ENCODE measurements around the gene ELOA. TPM values are rescaled to one million over a fixed set of nuclear protein-coding genes. Genes with fewer than 3 reads are reported as not detected.

ELOA gene
- total and polyA plus RNA-seq, 2 donors (not counting 1 experiment from before 2014, with no cell fraction given) = 12.9 to 56.6 TPM

GRCh38 chr1:23719162-23719820 is 24.0 kb upstream of the ELOA start:
- intact Hi-C loops (cut with micrococcal nuclease) = no loop called here

More at GRCh38 chr1:23719162-23719820, 24.0 kb upstream of the ELOA start:
- H4K20me1 ChIP-seq (ENCODE audit: control insufficient read depth, insufficient read depth, low read length, poor library complexity, severe bottlenecking) = no peaks in the 10 kb centered on the region
- H3K4me1 Mint-ChIP-seq = peaks cover 45% of the 10 kb centered on the region
- peak overlapping the region; percentile 2 to 74 for H3K27ac ChIP-seq (ENCODE audit: low read length in 2 of 2)
- H3K4me1 ChIP-seq (ENCODE audit: control insufficient read depth in 2 of 2, insufficient read depth in 2 of 2, low read length in 2 of 2) = peaks cover 28 to 37% of the 10 kb centered on the region in 2 donors
- H3K9me3 Mint-ChIP-seq (ENCODE audit: insufficient read depth) = no peaks in the 10 kb centered on the region
- no peaks in the 10 kb centered on the region for H3K9me3 ChIP-seq (ENCODE audit: control extremely low read depth in 1 of 3, control insufficient read depth in 2 of 3, insufficient read depth in 1 of 3, low read length in 2 of 3)
- 57% methylated on average over 2 of the region's 3 CpGs for WGBS (ENCODE audit: insufficient coverage)
- ChIA-PET POLR2A (no interaction called here), CTCF (interaction anchor here (1.1 to 1.3 kb wide), 2 partner anchors 8 to 13 kb away, joined by 3 to 4 read pairs; no protein-coding TSS in a partner anchor)
- no peak overlapping the region for H3K4me2 ChIP-seq (replicated peaks; ENCODE audit: low read depth, low read length, poor library complexity, severe bottlenecking)
- TF ChIP-seq EZH2 (IDR thresholded peaks at IDR 0.05; ENCODE audit: borderline replicate concordance, insufficient read depth, low read depth, low read length, poor library complexity, severe bottlenecking) (no peak), CTCF (IDR thresholded peaks at IDR 0.05) (no peak)
- no peak overlapping the region for H3K4me3 Mint-ChIP-seq
- no peak overlapping the region for H3K9ac ChIP-seq (ENCODE audit: low read length)
- H3K27me3 Mint-ChIP-seq = no peaks in the 10 kb centered on the region
- peak overlapping the region; percentile 81 for H3K27ac Mint-ChIP-seq
- no peak overlapping the region for H3K4me3 ChIP-seq (ENCODE audit: control extremely low read depth in 1 of 5, extremely low read depth in 1 of 5, insufficient read depth in 1 of 5, low read depth in 2 of 5, low read length in 4 of 5)
- ATAC-seq (ENCODE audit: low read depth) (no peak), DNase-seq (no peak)
- H2AFZ ChIP-seq (ENCODE audit: insufficient read depth, low read depth, low read length, poor library complexity, severe bottlenecking) = no peak overlapping the region
- H3K27me3 ChIP-seq (replicated peaks in 1 of 4; ENCODE audit: control extremely low read depth in 1 of 4, control insufficient read depth in 3 of 4, insufficient read depth in 4 of 4, low read length in 3 of 4) = no peaks in the 10 kb centered on the region
- peaks cover 23% of the 10 kb centered on the region for H3K79me2 ChIP-seq (ENCODE audit: control insufficient read depth, insufficient read depth, low read length)
- H3K36me3 ChIP-seq (replicated peaks in 1 of 2; ENCODE audit: control extremely low read depth in 1 of 2, control insufficient read depth in 1 of 2, extremely low read depth in 1 of 2, insufficient read depth in 2 of 2, low read length in 1 of 2) = no peaks in the 10 kb centered on the region
